HepG2 (cell line): Measurements from ENCODE around the gene PPP2R5C. TPM values are rescaled to one million over a fixed set of nuclear protein-coding genes. Genes with fewer than 3 reads are reported as not detected.

Experiments
- ATAC-seq: fragments of 200-7000 bp; cut with Tn5 transposase; 3 replicates; pipeline ENCODE4 v1.9.1; 2020; ENCODE audit warnings: mild to moderate bottlenecking, moderate library complexity
- BruUV-seq: library from RNA; stranded (reverse); fragments of 400-500 nt; replicated peaks from 2 replicates; lab custom pipeline; 2021; lab: Mats Ljungman, UMichigan
- CTCF ChIA-PET: fragments of 300-600 bp; formaldehyde crosslinking; extraction: SDS; loops from one replicate; lab custom pipeline; 2021; ENCODE audit warnings: low total read pairs, inconsistent platforms, low intra/inter-chr PET ratio; lab: Yijun Ruan, JAX
- POLR2A ChIA-PET: fragments of 350-600 bp; sonication (Branson Sonifier 250); formaldehyde crosslinking; loops from one replicate; lab custom pipeline; 2020; ENCODE audit warnings: antibody characterized with exemption, inconsistent platforms; lab: Yijun Ruan, JAX
- DNase-seq: peaks from one replicate; pipeline ENCODE4 v3.0.0-alpha.2; 2015; ENCODE audit warnings: low spot score
- FAIRE-seq: peaks from 3 replicates; lab custom pipeline; 2011; peaks lifted over from hg19 to GRCh38; lab: Jason Lieb, UNC
- H2AFZ ChIP-seq: one replicate; pipeline ENCODE4 v1.6.1; 2011; ENCODE audit warnings: low read length, inconsistent platforms
- H3K27ac ChIP-seq: fragments of 300-600 bp; 3 replicates; pipeline ENCODE4 v1.8.0; 2011; ENCODE audit warnings: mixed run types, mild to moderate bottlenecking, mixed read lengths, low read length, inconsistent platforms; ENCODE audit not compliant: insufficient read depth; ENCODE audit errors: extremely low read length
- H3K27me3 ChIP-seq, 2 experiments: fragments of 200-600 bp in 1 of 2; 2 replicates in 1 of 2; 3 replicates in 1 of 2; pipeline versions ENCODE4 v1.6.0 to v1.8.0; 2011; ENCODE audit warnings: low read length in 2 of 2, mild to moderate bottlenecking in 2 of 2, moderate library complexity in 2 of 2, inconsistent platforms in 1 of 2; ENCODE audit not compliant: insufficient read depth in 2 of 2, control insufficient read depth in 1 of 2
- H3K36me3 ChIP-seq, 2 experiments: fragments of 200-600 bp in 1 of 2; replicated peaks in 1 of 2; 2 replicates in 1 of 2; 3 replicates in 1 of 2; pipeline versions ENCODE4 v1.5.1 to v1.8.0; 2011; ENCODE audit warnings: low read length in 2 of 2, inconsistent platforms in 1 of 2; ENCODE audit not compliant: insufficient read depth in 2 of 2, control insufficient read depth in 1 of 2
- H3K4me1 ChIP-seq: 2 replicates; pipeline ENCODE4 v1.5.1; 2012; ENCODE audit warnings: low read length, inconsistent platforms; ENCODE audit not compliant: insufficient read depth
- H3K4me2 ChIP-seq: 2 replicates; pipeline ENCODE4 v1.6.0; 2011; ENCODE audit warnings: low read depth, low read length, inconsistent platforms
- H3K4me3 ChIP-seq, 3 experiments: fragments of 200-600 bp in 1 of 3; sonication (generic), shearing (Covaris generic) in 1 of 3; replicated peaks in 1 of 3; 2 replicates each; pipeline ENCODE4 v1.5.1; 2011 to 2016; ENCODE audit warnings: low read length in 3 of 3, inconsistent platforms in 2 of 3, low read depth in 2 of 3, mild to moderate bottlenecking in 2 of 3, control low read depth in 1 of 3, mixed read lengths in 1 of 3; ENCODE audit not compliant: insufficient read depth in 1 of 3
- H3K79me2 ChIP-seq: one replicate; pipeline ENCODE4 v1.6.1; 2011; ENCODE audit warnings: low read length, inconsistent platforms; ENCODE audit not compliant: insufficient read depth
- H3K9ac ChIP-seq: 2 replicates; pipeline ENCODE4 v1.6.0; 2011; ENCODE audit warnings: mild to moderate bottlenecking, low read depth, low read length, inconsistent platforms; ENCODE audit not compliant: insufficient read depth
- H3K9me3 ChIP-seq: 2 replicates; pipeline ENCODE4 v1.5.1; 2012; ENCODE audit warnings: mild to moderate bottlenecking, low read length
- H4K20me1 ChIP-seq: 2 replicates; pipeline ENCODE4 v1.6.0; 2011; ENCODE audit warnings: inconsistent platforms, mild to moderate bottlenecking, low read length, moderate library complexity; ENCODE audit not compliant: insufficient read depth
- CHD2 ChIP-seq: IDR thresholded peaks from 2 replicates; pipeline ENCODE4 v1.6.1; 2011; ENCODE audit warnings: low read depth, low read length, improper control_type of control experiment
- HNRNPK ChIP-seq: fragments of 200-400 bp; formaldehyde crosslinking; IDR thresholded peaks from 2 replicates; pipeline ENCODE4 v1.6.1; 2018; ENCODE audit warnings: low read length, low read depth, moderate library complexity, mild to moderate bottlenecking; ENCODE audit not compliant: poor library complexity, severe bottlenecking
- MTA3 ChIP-seq: sonication (generic); formaldehyde crosslinking; IDR thresholded peaks from 2 replicates; pipeline ENCODE4 v1.4.0; 2020; ENCODE audit warnings: missing genetic modification reagents
- RFX3 ChIP-seq: IDR thresholded peaks from 2 replicates; pipeline ENCODE4 v1.6.1; 2016; ENCODE audit warnings: missing biosample characterization, missing genetic modification reagents
- SMARCE1 ChIP-seq: fragments of 450-650 bp; IDR thresholded peaks from 2 replicates; pipeline ENCODE4 v1.6.1; 2017; ENCODE audit warnings: borderline replicate concordance
- SNAPC4 ChIP-seq: sonication (generic); formaldehyde crosslinking; IDR thresholded peaks from 2 replicates; pipeline ENCODE4 v1.4.0; 2020; ENCODE audit warnings: mild to moderate bottlenecking, missing genetic modification reagents
- SOX13 ChIP-seq, 3 experiments: fragments of 450-650 bp in 1 of 3; sonication (generic) in 1 of 3; formaldehyde crosslinking in 1 of 3; IDR thresholded peaks in 2 of 3; conservative IDR thresholded peaks in 1 of 3; 2 replicates each; pipeline versions ENCODE4 v1.5.0 to v1.6.1; 2016 to 2020; ENCODE audit warnings: antibody characterized with exemption in 1 of 3, mild to moderate bottlenecking in 1 of 3, missing compliant biosample characterization in 1 of 3, missing genetic modification reagents in 1 of 3, moderate library complexity in 1 of 3
- ZGPAT ChIP-seq: IDR thresholded peaks from 2 replicates; pipeline ENCODE4 v1.6.1; 2016; ENCODE audit warnings: mild to moderate bottlenecking
- ZNF619 ChIP-seq: sonication (generic); formaldehyde crosslinking; IDR thresholded peaks from 2 replicates; pipeline ENCODE4 v1.4.0; 2020; ENCODE audit warnings: mild to moderate bottlenecking, missing genetic modification reagents
- WGBS: methylation state at CpG from one replicate; pipeline ENCODE4 v1.1.6; 2017; ENCODE audit warnings: low lambda C conversion rate; 5-methylcytosine and 5-hydroxymethylcytosine counted together
- in situ Hi-C: cut with HindIII; loops from 2 replicates; pipeline ENCODE4 v1.10.0; 2017; ENCODE audit warnings: low pct_unique_long_range_greater_than_20kb; ENCODE audit not compliant: extremely low pct_ligation_motif_present
- intact Hi-C: fragments of 100-400 bp; cut with micrococcal nuclease; formaldehyde crosslinking; loops from one replicate; pipeline ENCODE4 v1.10.0; 2022; ENCODE audit not compliant: unreplicated experiment
- polyA plus RNA-seq, 8 experiments: library from polyadenylated mRNA; depleted of rRNA in 3 of 8; stranded (reverse) in 7 of 8; unstranded in 1 of 8; fragments of >200 nt; fragmentation: Illumina TruSeq in 4 of 8; extraction: Trizol in 4 of 8; gene quantifications; 2 replicates each; pipeline versions ENCODE4 v1.2.1 to v1.2.3, GENCODE V29; 2011 to 2016; ENCODE audit warnings: low read depth in 4 of 8, missing spikeins in 1 of 8, mixed read lengths in 1 of 8; ENCODE audit not compliant: insufficient read depth in 1 of 8
- total RNA-seq, 5 experiments: library from RNA; depleted of rRNA; stranded (reverse); fragments of >200 nt; fragmentation: Illumina TruSeq; extraction: Trizol; gene quantifications; 2 replicates each; pipeline ENCODE4 v1.2.3, GENCODE V29; 2016; ENCODE audit warnings: low read depth in 1 of 5

The PPP2R5C gene
- total and polyA plus RNA-seq, 2 of the 13 experiments (the other 11 are each of a cell fraction or from before 2014, with no cell fraction given): 74.3 to 78.5 TPM

GRCh38 chr14:101738703-101739320, 22.7 kb upstream of the PPP2R5C start:
- TF ChIP-seq ZNF619 (CRISPR knock-in tag) (no peak), RFX3 (no peak), ZGPAT (CRISPR knock-in tag) (no peak), MTA3 (CRISPR knock-in tag) (no peak), SNAPC4 (no peak), SMARCE1 (no peak), HNRNPK (peak; percentile 53), CHD2 (no peak), SOX13 (IDR thresholded peaks at IDR 0.05) (no peak), SOX13 (CRISPR knock-in tag; conservative IDR thresholded peaks at IDR 0.05 in 1 of 2, IDR thresholded peaks at IDR 0.05 in 1 of 2) (no peak)
- ChIA-PET CTCF (no interaction called here), POLR2A (no interaction called here)
- Histone ChIP-seq H3K4me3 (no peak overlapping the region), H3K4me1 (peaks cover 41% of the 10 kb centered on the region), H3K9me3 (peaks cover 15% of the 10 kb centered on the region), H3K27me3 (peaks cover 2 to 27% of the 10 kb centered on the region in 2 experiments), H4K20me1 (no peaks in the 10 kb centered on the region), H3K36me3 (no peaks in the 10 kb centered on the region), H3K4me2 (no peak overlapping the region), H3K9ac (no peak overlapping the region), H3K79me2 (no peaks in the 10 kb centered on the region), H3K27ac (no peak overlapping the region), H2AFZ (no peak overlapping the region)
- intact Hi-C loops (no loop called here), in situ Hi-C loops (no loop called here)
- ATAC-seq (no peak), FAIRE-seq (no peak), DNase-seq (no peak)
- WGBS: 63% methylated on average over 3 of the region's 3 CpGs
- BruUV-seq: no TSS peak
